Measurements from ENCODE around the gene SEC61B. TPM values are rescaled to one million over a fixed set of nuclear protein-coding genes. Genes with fewer than 3 reads are reported as not detected.

Gene SEC61B
- polyA plus RNA-seq, 1 experiment: 207 TPM

DNA sequence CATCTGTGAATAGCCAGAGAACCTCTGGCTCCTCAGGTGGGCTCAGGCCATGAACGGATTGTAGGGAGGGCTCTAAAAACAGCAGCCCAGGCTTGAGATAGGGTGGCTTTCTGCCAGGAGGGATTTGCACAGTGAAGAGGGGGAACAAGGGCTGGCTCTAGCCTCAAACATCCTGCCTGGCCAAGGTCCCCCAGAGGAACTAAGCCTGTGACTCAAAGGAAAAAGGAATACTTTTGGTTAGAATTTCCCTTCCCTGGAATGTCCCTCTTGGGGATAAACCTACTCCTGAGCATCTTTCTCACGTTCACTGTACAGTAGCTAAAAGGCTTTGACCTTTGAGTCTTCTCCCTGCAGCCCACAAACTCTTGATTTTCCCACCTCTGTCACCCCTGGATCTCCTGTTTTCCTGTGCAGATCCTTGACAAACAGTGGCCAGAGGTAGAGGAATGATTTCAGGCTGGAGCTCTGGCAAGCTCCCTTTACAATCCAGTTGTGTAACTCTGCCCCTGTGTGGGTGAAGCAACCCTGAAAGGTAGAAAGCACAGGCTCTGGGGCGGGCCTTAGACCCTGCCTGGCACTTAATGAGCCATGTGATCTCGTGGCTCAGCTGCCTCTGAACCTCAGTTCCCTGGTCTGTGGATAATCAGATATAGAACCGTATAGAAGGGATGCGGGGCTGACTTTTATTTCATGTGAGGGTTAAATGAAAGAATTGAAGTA is 17.4 kb downstream of the SEC61B start:
- Histone ChIP-seq H3K27ac (ENCODE audit: low read depth, low read length) (peak overlapping the region; percentile 11), H3K27me3 (ENCODE audit: control insufficient read depth, insufficient read depth, low read length) (no peaks in the 10 kb centered on the region), H3K4me3 (ENCODE audit: low read depth, low read length) (no peak overlapping the region), H3K9me3 (ENCODE audit: control insufficient read depth, insufficient read depth, low read length) (no peaks in the 10 kb centered on the region)
- no peak for TF ChIP-seq CTCF (IDR thresholded peaks at IDR 0.05; ENCODE audit: low read depth, low read length)
- ChIA-PET POLR2A (no interaction called here), CTCF (no interaction called here)
- DNase-seq (ENCODE audit: low read depth, low spot score): no peak

- DNase-seq (ENCODE audit: low read depth, low spot score): no peak
- no peaks in the 10 kb centered on the region for H3K27me3 ChIP-seq (ENCODE audit: control insufficient read depth, insufficient read depth, low read length)
- no peak overlapping the region for H3K27ac ChIP-seq (ENCODE audit: low read depth, low read length)
- no peak overlapping the region for H3K4me3 ChIP-seq (ENCODE audit: low read depth, low read length)
- ChIA-PET POLR2A (no interaction called here), CTCF (interaction anchor here (0.6 to 3.8 kb wide), 2 partner anchors 9 to 56 kb away, joined by 6 to 19 read pairs; no protein-coding TSS in a partner anchor)
- TF ChIP-seq CTCF (IDR thresholded peaks at IDR 0.05; ENCODE audit: low read depth, low read length): 0 out of 2 replicates have a peak, but pooled peaks have one; percentile 7
- no peaks in the 10 kb centered on the region for H3K9me3 ChIP-seq (ENCODE audit: control insufficient read depth, insufficient read depth, low read length)
Measured at GRCh38 chr9:99241106-99241505, 19.0 kb downstream of the SEC61B start.

DNA sequence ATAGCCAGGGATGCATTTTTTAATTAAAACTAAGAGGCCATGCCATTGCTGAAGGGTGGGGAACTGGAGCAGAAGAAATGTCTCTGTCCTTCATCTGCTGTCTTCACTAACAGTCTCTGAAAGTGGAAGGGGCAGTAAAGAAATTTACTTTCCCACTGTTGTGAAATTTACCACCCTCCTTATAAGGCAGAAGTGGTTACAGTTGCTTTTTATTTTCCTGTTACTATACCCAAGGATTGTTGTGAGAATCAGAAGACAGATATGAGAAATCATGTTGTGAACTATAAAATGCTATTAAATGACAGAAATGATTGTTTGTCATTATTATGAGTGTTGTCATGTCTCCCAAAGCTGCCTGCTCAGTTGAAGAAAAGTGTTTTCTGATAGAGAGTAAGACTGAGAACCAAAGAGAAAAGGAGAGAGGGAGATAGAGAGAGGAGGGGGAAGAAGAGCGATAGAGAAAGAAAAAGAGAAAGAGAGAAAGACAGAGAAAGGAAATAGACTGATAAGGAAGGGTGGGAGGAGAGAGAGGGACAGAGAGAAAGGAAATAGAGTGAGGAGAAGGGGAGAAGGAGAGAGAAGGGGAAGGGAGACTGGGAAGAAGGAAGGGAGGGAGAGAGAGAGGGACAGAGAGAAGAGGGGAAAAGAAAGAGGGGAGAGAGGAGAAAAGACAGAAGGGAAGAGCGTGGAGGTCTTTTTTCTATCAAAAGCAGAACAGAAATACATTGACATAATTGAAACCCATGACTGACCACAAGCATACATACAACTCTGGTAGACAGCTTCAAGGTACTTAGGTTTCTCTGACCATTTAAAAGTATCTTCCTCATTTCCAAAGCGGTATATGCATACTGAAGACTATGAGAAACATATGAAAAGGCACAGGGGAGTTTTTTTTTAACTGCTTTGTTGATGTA is 22.5 kb downstream of the SEC61B start:
- POLR2A ChIA-PET: no interaction called here
- Histone ChIP-seq H3K27ac (ENCODE audit: low read depth, low read length) (no peak overlapping the region), H3K9me3 (ENCODE audit: control insufficient read depth, insufficient read depth, low read length) (no peaks in the 10 kb centered on the region), H3K27me3 (ENCODE audit: control insufficient read depth, insufficient read depth, low read length) (no peaks in the 10 kb centered on the region), H3K4me3 (ENCODE audit: low read depth, low read length) (no peak overlapping the region)
- CTCF ChIA-PET: interaction anchor here (1.1 kb wide), 1 partner anchor 13 kb away, joined by 3 read pairs; no protein-coding TSS in a partner anchor
- no peak for DNase-seq (ENCODE audit: low read depth, low spot score)
- no peak for TF ChIP-seq CTCF (IDR thresholded peaks at IDR 0.05; ENCODE audit: low read depth, low read length)

DNA sequence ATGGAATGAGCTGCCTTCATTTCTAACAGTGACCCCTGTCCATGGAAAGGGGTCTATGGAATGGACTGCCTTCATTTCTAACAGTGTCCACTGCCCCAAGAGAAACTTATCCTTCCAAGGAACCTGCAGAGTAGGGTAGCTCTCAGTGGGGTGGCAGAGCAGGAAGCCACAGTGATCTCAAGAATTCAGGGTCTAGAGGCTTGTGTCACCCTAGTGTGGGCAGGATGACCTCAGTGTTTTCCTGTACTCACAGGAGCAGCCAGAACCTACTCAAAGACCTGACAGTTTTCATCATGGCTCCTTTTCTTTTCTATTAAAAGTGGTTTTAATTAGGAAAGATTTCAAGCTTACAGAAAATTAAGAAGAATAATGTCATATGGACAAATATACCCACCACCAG is 27.5 kb downstream of the SEC61B start:
- ChIA-PET CTCF (interaction anchor here (1.0 kb wide), 1 partner anchor 18 kb away, joined by 3 read pairs; no protein-coding TSS in a partner anchor), POLR2A (no interaction called here)
- H3K4me3 ChIP-seq (ENCODE audit: low read depth, low read length): no peak overlapping the region
- no peaks in the 10 kb centered on the region; the same call in 1 of the 2 replicates for H3K9me3 ChIP-seq (ENCODE audit: control insufficient read depth, insufficient read depth, low read length)
- no peak overlapping the region for H3K27ac ChIP-seq (ENCODE audit: low read depth, low read length)
- H3K27me3 ChIP-seq (ENCODE audit: control insufficient read depth, insufficient read depth, low read length): peaks cover 5% of the 10 kb centered on the region
- no peak for DNase-seq (ENCODE audit: low read depth, low spot score)
- TF ChIP-seq CTCF (IDR thresholded peaks at IDR 0.05; ENCODE audit: low read depth, low read length): no peak

- no peak for DNase-seq (ENCODE audit: low read depth, low spot score)
- ChIA-PET CTCF (no interaction called here), POLR2A (no interaction called here)
- Histone ChIP-seq H3K9me3 (ENCODE audit: control insufficient read depth, insufficient read depth, low read length) (no peaks in the 10 kb centered on the region; the same call in 1 of the 2 replicates), H3K4me3 (ENCODE audit: low read depth, low read length) (no peak overlapping the region), H3K27me3 (ENCODE audit: control insufficient read depth, insufficient read depth, low read length) (peaks cover 5% of the 10 kb centered on the region), H3K27ac (ENCODE audit: low read depth, low read length) (no peak overlapping the region)
- TF ChIP-seq CTCF (IDR thresholded peaks at IDR 0.05; ENCODE audit: low read depth, low read length): no peak
Measured at GRCh38 chr9:99251157-99251556, 29.1 kb downstream of the SEC61B start.
